ENCODE measurements around the gene NFIX. TPM values are rescaled to one million over a fixed set of nuclear protein-coding genes. Genes with fewer than 3 reads are reported as not detected.
"Not testable (repeated sequence)": the region's sequence is repeated elsewhere in the genome, so short reads cannot be mapped to it uniquely, and the experiment has no call there.

Gene NFIX
- 1 to 10 TPM; 4.9 to 8.6 TPM for total RNA-seq
- 1 to 10 TPM in 1 of 3 donors, under 1 TPM in 1, not detected in 1; 0.68 to 1.5 TPM for polyA plus RNA-seq
- 1.5 to 12.4 (median 4.8) reads per million in 6 experiments for total RNA-seq

DNA sequence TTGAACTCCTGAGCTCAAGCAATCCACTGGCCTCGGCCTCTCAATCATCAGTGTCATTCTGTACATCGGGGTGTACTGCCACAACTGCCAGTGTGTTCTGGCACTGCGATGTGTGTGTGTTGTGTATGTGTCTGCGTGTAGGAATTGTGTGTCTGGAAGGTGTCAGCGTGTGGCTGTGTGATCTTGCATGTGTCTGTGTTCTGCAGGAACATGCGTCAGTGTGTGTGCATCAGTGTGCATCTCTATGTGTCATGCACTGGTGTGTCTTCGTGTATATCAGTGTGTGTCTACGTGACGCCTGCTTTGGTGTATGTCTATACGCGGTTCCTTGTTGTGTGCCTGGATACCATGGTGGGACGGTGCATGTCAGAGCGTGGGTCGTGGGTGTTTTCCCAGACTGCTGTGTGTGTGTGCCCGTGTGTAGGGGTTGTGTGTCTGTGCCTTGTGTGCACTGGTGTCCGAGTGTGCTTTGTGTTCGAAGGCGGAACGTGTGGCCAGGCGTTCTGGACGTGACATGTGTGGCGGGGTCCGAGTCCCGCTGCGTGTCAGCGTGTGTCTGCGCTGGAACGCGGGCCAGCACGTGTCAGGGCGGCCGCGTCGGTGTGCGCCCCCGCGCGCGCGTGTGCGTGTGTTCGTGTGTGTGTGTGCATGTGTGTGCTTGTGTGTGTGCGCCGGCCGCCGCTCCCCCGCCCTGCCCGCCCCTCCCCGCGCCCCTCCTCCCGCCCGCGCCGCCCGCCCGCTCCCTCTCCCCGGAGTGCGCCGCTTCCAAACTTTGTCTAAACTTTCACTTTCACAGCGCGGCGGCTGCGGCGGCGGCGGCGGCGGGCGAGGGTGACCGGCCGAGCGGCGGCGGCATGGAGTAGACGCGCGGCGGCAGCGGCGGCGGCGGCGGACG lies at the start of gene NFIX:
Gene NFIX, plus strand, starts transcription at position 775 of the 895 bp plus-strand sequence. CDS start 363 bp downstream, outside the sequence.
- peak within 1 kb of the TSS; percentile 81 to 99 (median 92) for H3K4me3 Mint-ChIP-seq
- peaks cover 0 to 6% (median 0%) of the 10 kb centered on the region in 5 donors for H3K27me3 Mint-ChIP-seq
- POLR2A ChIA-PET = interaction anchor here (0.6 kb wide), 2 partner anchors 14 to 29 kb away, joined by 3 to 5 read pairs; no protein-coding TSS in a partner anchor
- ATAC-seq = peak; percentile 68 to 76
- peak; percentile 35 to 79 (median 53) for DNase-seq
- no peaks in the 10 kb centered on the region for H3K9me3 Mint-ChIP-seq
- no peaks in the 10 kb centered on the region for H3K36me3 Mint-ChIP-seq
- H3K27ac Mint-ChIP-seq = peak within 1 kb of the TSS; percentile 55 to 93 (median 86)
- H3K4me1 Mint-ChIP-seq = peaks cover 13 to 15% (median 15%) of the 10 kb centered on the region in 4 donors

DNA sequence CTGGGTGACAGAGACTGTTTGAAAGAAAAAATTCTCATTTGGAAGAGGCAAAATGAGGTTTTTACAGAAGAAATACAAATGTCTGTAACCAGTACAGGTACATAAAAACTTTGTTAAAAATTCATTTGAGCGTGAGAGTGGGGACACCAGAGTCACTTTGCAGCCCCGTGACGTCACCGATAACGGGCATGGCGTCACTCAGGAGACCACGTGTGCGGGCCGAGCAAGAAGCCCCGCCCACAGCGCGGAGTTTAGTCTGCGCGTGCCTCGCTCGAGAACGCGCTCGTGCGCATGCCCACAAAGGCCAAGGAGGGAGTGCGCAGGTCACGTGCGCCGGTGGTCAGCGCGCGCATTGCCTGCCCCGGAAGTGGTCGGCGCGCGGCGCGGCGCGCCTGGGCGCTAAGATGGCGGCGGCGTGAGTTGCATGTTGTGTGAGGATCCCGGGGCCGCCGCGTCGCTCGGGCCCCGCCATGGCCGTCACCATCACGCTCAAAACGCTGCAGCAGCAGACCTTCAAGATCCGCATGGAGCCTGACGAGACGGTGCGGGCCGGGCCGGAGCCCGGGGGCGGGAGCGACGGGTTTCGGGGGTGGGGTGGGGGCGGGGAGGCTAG lies 49.7 kb upstream of the NFIX start, which contains the start of gene RAD23A:
Gene RAD23A, plus strand, starts transcription at position 384 of the 613 bp plus-strand sequence. Its CDS starts 87 bp downstream, at position 471.
- POLR2A ChIA-PET = interaction anchor here (0.9 to 1.8 kb wide), 6 partner anchors 10 to 173 kb away, joined by 3 to 14 read pairs (median 5); partner anchors contain the start of genes FARSA, GADD45GIP1, NACC1 and SYCE2
- ATAC-seq = peak; percentile 80 to 84
- peak; percentile 96 to 99 (median 98) for DNase-seq
- Mint-ChIP-seq H3K4me1 (peaks cover 16 to 59% (median 48%) of the 10 kb centered on the region in 4 donors), H3K27me3 (peaks cover 0 to 2% (median 0%) of the 10 kb centered on the region in 5 donors), H3K9me3 (no peaks in the 10 kb centered on the region), H3K36me3 (peaks cover 0 to 75% (median 18%) of the 10 kb centered on the region in 3 donors), H3K27ac (peak within 1 kb of the TSS; percentile 90 to 99 (median 96)), H3K4me3 (peak within 1 kb of the TSS; percentile 86 to 99 (median 92))

DNA sequence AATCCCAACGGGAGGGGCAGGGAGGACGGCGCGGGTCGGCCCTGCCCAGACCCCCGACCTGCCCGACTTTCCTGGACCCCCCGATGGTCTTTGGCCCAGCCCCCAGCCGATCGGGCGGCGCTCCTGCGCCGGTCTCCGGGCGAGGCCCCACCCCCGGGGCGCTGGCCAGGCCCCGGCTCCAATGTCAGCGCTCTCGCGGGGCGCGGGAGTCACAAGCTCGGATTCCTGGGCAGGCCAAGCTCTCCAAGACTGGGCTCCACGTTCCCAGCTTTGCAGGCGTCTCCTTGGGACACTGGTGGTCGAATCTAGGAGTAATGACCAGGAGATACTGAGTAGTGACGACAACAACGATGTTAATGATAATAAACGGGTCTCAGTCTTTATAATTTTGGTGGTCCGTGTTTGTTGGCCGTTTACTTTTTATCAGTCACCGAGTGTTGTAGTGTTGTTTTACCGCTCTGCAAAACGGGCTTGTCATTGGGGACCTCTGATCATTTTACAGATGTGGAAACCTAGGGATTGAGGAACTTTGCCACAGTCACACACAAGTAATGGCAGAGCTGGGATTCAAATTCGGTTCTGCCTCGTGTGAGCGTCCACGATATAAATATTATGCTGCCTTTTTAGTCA lies 49.1 kb upstream of the NFIX start:
- Mint-ChIP-seq H3K27ac (peak overlapping the region; percentile 89 to 99 (median 94)), H3K36me3 (peaks cover 0 to 75% (median 17%) of the 10 kb centered on the region in 3 donors)

DNA sequence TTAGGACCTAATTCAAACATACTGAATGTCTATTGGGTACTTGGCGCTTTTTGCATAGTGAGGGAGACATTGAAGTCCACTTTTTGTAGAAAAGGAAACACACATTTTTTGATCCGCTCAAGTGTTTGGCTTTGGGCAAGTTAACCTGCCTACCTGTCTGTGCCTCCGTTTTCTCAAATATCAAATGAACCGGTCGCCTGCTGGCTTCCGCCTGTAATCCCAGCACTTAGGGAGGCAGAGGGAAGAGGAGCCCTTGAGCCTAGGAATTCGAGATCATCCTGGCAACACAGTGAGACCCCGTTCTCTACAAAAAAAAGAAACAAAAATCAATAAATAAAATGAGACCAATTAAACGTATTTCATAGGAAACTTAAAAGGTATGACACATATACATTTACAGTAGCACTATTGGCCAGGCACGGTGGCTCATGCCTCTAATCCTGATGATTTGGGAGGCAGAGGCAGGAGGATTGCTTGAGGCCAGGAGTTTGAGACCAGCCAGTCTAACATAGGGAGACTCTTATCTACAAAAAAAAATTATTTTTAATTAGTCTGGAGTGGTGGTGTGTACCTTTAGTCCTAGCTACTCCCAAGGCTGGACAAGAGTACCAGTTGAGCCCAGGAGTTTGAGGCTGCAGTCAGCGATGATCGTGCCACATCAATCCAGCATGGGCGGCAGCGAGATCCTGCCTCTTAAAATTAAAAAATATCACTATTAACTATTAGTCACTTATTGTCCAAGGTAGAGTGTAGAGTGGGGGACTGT lies 48.4 kb upstream of the NFIX start:
- Mint-ChIP-seq H3K4me3 (peak overlapping the region; percentile 80 to 99 (median 88)), H3K9me3 (no peaks in the 10 kb centered on the region), H3K27ac (peak overlapping the region; percentile 89 to 99 (median 94)), H3K4me1 (peaks cover 15 to 49% (median 41%) of the 10 kb centered on the region in 4 donors), H3K36me3 (peaks cover 0 to 75% (median 20%) of the 10 kb centered on the region in 3 donors), H3K27me3 (peaks cover 0 to 2% (median 0%) of the 10 kb centered on the region in 5 donors)
- ATAC-seq (no peak), DNase-seq (no peak)
- POLR2A ChIA-PET = interaction anchor here (0.7 to 2.0 kb wide), 16 partner anchors 8 to 307 kb away, joined by 3 to 14 read pairs (median 4); partner anchors contain the start of genes FARSA, GADD45GIP1, GCDH and NACC1

More for the DNA sequence above, 49.1 kb upstream of the NFIX start:
- Mint-ChIP-seq H3K4me3 (peak overlapping the region; percentile 80 to 99 (median 88)), H3K9me3 (no peaks in the 10 kb centered on the region), H3K4me1 (peaks cover 13 to 54% (median 43%) of the 10 kb centered on the region in 4 donors), H3K27me3 (peaks cover 0 to 2% (median 0%) of the 10 kb centered on the region in 5 donors)
- POLR2A ChIA-PET = interaction anchor here (0.7 to 1.8 kb wide), 10 partner anchors 9 to 172 kb away, joined by 3 to 14 read pairs (median 4); partner anchors contain the start of genes FARSA, GADD45GIP1, GCDH and NACC1
- peak in 4 of 10 donors; percentile 17 to 56 (median 42) for DNase-seq
- ATAC-seq = peak; percentile 52 to 57

DNA sequence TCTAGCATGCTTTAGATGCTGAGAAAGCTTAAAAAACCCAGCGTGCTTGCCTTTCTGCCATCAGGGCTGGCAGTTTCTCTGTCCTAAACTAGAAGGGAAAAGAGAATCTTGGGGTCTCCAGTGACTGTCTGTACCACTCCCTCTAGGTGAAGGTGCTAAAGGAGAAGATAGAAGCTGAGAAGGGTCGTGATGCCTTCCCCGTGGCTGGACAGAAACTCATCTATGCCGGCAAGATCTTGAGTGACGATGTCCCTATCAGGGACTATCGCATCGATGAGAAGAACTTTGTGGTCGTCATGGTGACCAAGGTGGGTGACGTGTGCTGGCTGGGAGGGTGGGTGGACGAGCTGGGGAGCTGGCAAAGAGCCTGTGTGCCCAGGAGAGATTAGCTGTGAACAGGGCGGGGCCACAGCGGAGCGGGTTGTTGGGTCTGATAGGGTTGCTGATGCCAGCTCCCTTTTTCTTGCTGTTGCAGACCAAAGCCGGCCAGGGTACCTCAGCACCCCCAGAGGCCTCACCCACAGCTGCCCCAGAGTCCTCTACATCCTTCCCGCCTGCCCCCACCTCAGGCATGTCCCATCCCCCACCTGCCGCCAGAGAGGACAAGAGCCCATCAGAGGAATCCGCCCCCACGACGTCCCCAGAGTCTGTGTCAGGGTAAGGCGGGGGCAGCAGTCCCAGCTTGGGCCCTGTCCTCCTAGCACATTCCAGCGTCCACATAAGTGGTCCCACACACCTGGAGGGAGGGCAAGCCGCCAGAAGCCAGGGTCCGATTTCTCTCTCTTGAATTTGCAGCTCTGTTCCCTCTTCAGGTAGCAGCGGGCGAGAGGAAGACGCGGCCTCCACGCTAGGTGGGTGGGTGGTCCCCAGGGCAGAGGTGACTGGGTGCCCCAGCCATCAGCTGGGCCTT lies 47.3 kb upstream of the NFIX start:
- Mint-ChIP-seq H3K4me3 (peak overlapping the region in 5 of 10 donors; percentile 4 to 63 (median 30)), H3K27me3 (peaks cover 0 to 2% (median 0%) of the 10 kb centered on the region in 5 donors), H3K9me3 (no peaks in the 10 kb centered on the region), H3K27ac (peak overlapping the region in 6 of 10 donors; percentile 60 to 93 (median 78)), H3K4me1 (peaks cover 15 to 41% (median 36%) of the 10 kb centered on the region in 4 donors), H3K36me3 (peaks cover 0 to 73% (median 18%) of the 10 kb centered on the region in 3 donors)
- ATAC-seq (no peak), DNase-seq (no peak)
- POLR2A ChIA-PET = interaction anchor here (0.6 to 2.0 kb wide), 8 partner anchors 9 to 306 kb away, joined by 3 to 11 read pairs (median 6); partner anchors contain the start of genes FARSA, GADD45GIP1 and SYCE2

DNA sequence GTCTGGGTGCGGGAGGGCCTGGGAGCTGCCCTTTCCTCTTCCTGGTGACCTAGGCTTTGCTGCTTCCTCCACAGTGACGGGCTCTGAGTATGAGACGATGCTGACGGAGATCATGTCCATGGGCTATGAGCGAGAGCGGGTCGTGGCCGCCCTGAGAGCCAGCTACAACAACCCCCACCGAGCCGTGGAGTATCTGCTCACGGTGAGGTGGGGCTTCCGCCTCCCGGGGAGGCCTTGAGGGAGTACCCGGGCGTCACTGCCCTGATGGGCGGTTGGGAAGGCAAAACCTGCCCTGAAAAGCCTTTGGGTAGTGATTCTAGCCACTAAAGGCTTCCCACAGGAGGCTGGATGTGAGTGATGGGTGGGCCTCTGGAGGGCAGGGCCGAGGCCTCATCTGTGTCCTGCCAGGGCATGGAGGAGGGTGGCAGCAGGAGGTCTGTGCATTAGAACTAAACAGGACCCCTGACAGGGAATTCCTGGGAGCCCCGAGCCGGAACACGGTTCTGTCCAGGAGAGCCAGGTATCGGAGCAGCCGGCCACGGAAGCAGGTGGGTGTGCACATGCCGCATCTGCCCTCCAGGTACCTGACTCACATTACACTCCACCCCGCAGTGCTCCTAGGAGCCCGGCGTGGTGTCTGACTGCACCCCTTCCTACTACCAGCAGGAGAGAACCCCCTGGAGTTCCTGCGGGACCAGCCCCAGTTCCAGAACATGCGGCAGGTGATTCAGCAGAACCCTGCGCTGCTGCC lies 46.5 kb upstream of the NFIX start:
- H3K4me1 Mint-ChIP-seq = peaks cover 11 to 33% (median 29%) of the 10 kb centered on the region in 4 donors
- no peaks in the 10 kb centered on the region for H3K9me3 Mint-ChIP-seq
- peaks cover 0 to 71% (median 12%) of the 10 kb centered on the region in 3 donors for H3K36me3 Mint-ChIP-seq
- H3K27ac Mint-ChIP-seq = peak overlapping the region in 1 of 10 donors; percentile 54
- H3K27me3 Mint-ChIP-seq = peaks cover 0 to 2% (median 0%) of the 10 kb centered on the region in 5 donors
- ATAC-seq (no peak), DNase-seq (no peak)
- POLR2A ChIA-PET = interaction anchor here (1.1 to 2.0 kb wide), 4 partner anchors 8 to 16 kb away, joined by 3 to 11 read pairs (median 8); partner anchors contain the start of genes FARSA and GADD45GIP1
- no peak overlapping the region for H3K4me3 Mint-ChIP-seq

DNA sequence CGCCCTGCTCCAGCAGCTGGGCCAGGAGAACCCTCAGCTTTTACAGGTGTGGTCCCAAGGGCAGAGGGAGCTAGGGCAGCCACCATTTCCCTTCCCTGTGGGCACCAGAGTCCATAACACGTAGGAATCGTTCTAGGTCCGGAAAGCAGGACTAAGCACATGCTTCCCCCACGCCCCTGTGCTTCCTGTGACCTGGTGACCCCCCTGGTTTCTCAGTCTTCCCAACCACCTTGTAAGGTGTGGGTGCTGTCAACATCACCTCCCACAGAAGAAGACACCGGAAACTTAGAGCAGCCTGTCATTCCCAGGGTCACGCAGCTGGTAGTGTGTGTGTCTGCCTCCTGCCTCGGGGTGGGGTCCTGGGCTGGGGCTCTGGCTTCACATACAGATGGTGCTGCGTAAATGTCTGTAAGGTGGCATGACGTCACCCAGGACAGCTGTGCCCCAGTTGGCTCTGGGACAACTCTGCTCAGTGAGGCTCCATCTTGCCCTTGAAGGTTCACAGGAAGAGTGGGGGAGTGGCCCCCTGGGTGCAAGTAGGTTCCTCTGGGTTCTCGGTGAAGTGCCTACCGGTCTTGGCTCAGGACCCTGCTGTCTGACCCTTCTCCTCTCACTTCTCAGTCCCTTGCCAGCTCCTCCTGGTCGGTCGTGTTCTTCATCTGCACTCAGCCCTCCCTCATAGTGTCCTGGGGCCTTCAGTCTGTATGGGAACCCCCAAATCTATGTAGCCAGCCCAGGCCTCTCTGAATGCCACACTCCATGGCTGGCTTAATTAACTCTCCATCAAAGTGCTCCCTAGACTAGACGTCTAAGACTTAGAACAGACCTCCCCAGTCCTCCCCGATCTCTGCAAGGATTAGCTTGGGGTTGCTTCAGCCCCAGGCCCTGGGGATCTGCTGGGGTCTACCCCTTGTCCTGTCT lies 45.7 kb upstream of the NFIX start:
- POLR2A ChIA-PET = interaction anchor here (0.6 kb wide), 1 partner anchor 38 kb away, joined by 3 read pairs; no protein-coding TSS in a partner anchor
- Mint-ChIP-seq H3K9me3 (no peaks in the 10 kb centered on the region), H3K27me3 (peaks cover 0 to 2% (median 0%) of the 10 kb centered on the region in 5 donors), H3K4me1 (peaks cover 17 to 34% (median 31%) of the 10 kb centered on the region in 4 donors), H3K4me3 (peak overlapping the region in 2 of 10 donors; percentile 7 to 62), H3K27ac (peak overlapping the region in 7 of 10 donors; percentile 22 to 88 (median 44)), H3K36me3 (peaks cover 0 to 70% (median 12%) of the 10 kb centered on the region in 3 donors)
- ATAC-seq (no peak), DNase-seq (no peak)

DNA sequence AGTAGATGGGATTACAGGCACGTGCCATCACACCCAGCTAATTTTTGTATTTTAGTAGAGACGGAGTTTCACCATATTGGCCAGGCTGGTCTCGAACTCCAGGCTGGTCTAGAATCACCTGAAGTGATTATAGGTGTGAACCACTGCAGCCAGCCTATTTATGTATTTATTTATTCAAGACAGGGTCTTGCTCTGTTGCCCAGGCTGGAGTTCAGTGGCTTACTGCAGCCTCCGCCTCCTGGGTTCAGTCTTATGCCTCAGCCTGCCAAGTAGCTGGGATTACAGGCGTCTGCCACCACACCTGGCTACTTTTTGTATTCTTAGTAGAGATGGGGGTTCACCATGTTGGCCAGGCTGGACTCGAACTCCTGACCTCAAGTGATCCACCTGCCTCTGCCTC lies 43.2 kb upstream of the NFIX start:
- DNase-seq, H3K4me3 Mint-ChIP-seq, ATAC-seq, H3K27me3 Mint-ChIP-seq, H3K9me3 Mint-ChIP-seq: not testable (repeated sequence)
- POLR2A ChIA-PET = interaction anchor here (1.1 to 1.2 kb wide), 2 partner anchors 14 to 61 kb away, joined by 3 to 4 read pairs; partner anchors contain the start of gene GCDH
- Mint-ChIP-seq H3K36me3 (peaks cover 0 to 68% (median 12%) of the 10 kb centered on the region in 3 donors), H3K4me1 (peaks cover 18 to 37% (median 33%) of the 10 kb centered on the region in 4 donors), H3K27ac (peak overlapping the region in 2 of 10 donors; percentile 54 to 64)
